ENCODE data around the gene PHACTR1. TPM values are rescaled to one million over a fixed set of nuclear protein-coding genes. Genes with fewer than 3 reads are reported as not detected.

The PHACTR1 gene
- total RNA-seq, 1 donor from 2014 or later = 2.2 TPM

GRCh38 chr6:12977206-12977605, 260.6 kb downstream of the PHACTR1 start:
- DNase-seq (ENCODE audit: low read depth) = no peak
- Histone ChIP-seq H3K36me3 (ENCODE audit: control insufficient read depth, insufficient read depth, low read length) (no peaks in the 10 kb centered on the region), H3K27me3 (ENCODE audit: control insufficient read depth, insufficient read depth, low read length) (no peaks in the 10 kb centered on the region), H3K4me3 (ENCODE audit: low read depth, low read length) (no peak overlapping the region)
- no peak for TF ChIP-seq CTCF (IDR thresholded peaks at IDR 0.05; ENCODE audit: insufficient read depth, low read length, poor library complexity, severe bottlenecking)

- Histone ChIP-seq H3K27me3 (ENCODE audit: control insufficient read depth, insufficient read depth, low read length) (no peaks in the 10 kb centered on the region), H3K4me3 (ENCODE audit: low read depth, low read length) (no peak overlapping the region), H3K36me3 (ENCODE audit: control insufficient read depth, insufficient read depth, low read length) (no peaks in the 10 kb centered on the region)
- DNase-seq (ENCODE audit: low read depth) = no peak
- no peak for TF ChIP-seq CTCF (IDR thresholded peaks at IDR 0.05; ENCODE audit: insufficient read depth, low read length, poor library complexity, severe bottlenecking)
Observed at GRCh38 chr6:12977806-12978205, 261.2 kb downstream of the PHACTR1 start.

GRCh38 chr6:12980741-12981140, 264.2 kb downstream of the PHACTR1 start:
- DNase-seq (ENCODE audit: low read depth) = no peak
- H3K4me3 ChIP-seq (ENCODE audit: low read depth, low read length) = no peak overlapping the region

DNA sequence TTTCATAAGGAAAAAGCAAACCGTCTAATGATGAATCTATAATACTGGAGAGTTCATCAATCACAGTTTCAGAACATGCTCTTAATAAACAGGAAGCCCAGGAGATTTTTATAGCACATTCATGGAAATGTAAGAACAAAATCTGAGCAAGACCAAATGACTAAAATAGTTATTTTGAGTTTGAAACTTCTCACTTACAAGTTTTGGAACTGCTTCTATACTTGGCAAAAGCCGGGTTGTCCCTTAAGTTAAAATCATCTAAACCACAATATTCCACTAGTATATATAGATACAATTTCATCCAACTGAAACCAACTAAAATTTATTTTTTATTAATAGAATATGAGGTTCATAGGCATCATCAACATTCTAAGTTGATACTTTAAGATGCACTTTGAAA, 268.2 kb downstream of the PHACTR1 start:
- Histone ChIP-seq H3K27me3 (ENCODE audit: control insufficient read depth, insufficient read depth, low read length) (no peaks in the 10 kb centered on the region), H3K4me3 (ENCODE audit: low read depth, low read length) (no peak overlapping the region), H3K36me3 (ENCODE audit: control insufficient read depth, insufficient read depth, low read length) (no peaks in the 10 kb centered on the region)
- TF ChIP-seq CTCF (IDR thresholded peaks at IDR 0.05; ENCODE audit: insufficient read depth, low read length, poor library complexity, severe bottlenecking) = no peak
- no peak for DNase-seq (ENCODE audit: low read depth)

More at GRCh38 chr6:12980741-12981140, 264.2 kb downstream of the PHACTR1 start:
- Histone ChIP-seq H3K27me3 (ENCODE audit: control insufficient read depth, insufficient read depth, low read length) (no peaks in the 10 kb centered on the region), H3K36me3 (ENCODE audit: control insufficient read depth, insufficient read depth, low read length) (no peaks in the 10 kb centered on the region)
- TF ChIP-seq CTCF (IDR thresholded peaks at IDR 0.05; ENCODE audit: insufficient read depth, low read length, poor library complexity, severe bottlenecking) = no peak

DNA sequence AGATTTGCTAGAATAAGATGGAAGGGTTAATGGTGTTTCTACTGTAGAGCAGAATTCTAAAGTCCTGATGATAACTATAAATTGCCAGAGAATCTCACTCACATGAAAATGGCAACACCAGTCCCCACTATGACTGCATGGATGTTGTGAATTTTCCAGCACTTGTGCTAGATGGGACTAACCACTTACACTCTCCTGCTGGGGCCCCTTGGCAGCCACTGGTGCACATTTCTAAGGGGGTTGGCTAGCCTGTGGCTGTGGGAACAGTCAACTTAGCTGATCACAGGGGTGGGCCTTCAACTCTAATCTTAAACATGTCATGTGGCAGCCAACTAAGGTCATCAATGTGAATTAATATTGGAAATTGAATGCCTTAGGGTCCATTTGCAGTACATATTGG, 271.2 kb downstream of the PHACTR1 start:
- no peak for DNase-seq (ENCODE audit: low read depth)
- no peak overlapping the region for H3K4me3 ChIP-seq (ENCODE audit: low read depth, low read length)
- H3K36me3 ChIP-seq (ENCODE audit: control insufficient read depth, insufficient read depth, low read length) = no peaks in the 10 kb centered on the region
- no peaks in the 10 kb centered on the region for H3K27me3 ChIP-seq (ENCODE audit: control insufficient read depth, insufficient read depth, low read length)
- no peak for TF ChIP-seq CTCF (IDR thresholded peaks at IDR 0.05; ENCODE audit: insufficient read depth, low read length, poor library complexity, severe bottlenecking)

- no peak for TF ChIP-seq CTCF (IDR thresholded peaks at IDR 0.05; ENCODE audit: insufficient read depth, low read length, poor library complexity, severe bottlenecking)
- no peaks in the 10 kb centered on the region for H3K36me3 ChIP-seq (ENCODE audit: control insufficient read depth, insufficient read depth, low read length)
- no peaks in the 10 kb centered on the region for H3K27me3 ChIP-seq (ENCODE audit: control insufficient read depth, insufficient read depth, low read length)
- no peak for DNase-seq (ENCODE audit: low read depth)
- no peak overlapping the region for H3K4me3 ChIP-seq (ENCODE audit: low read depth, low read length)
Observed at GRCh38 chr6:12990162-12990561, 273.6 kb downstream of the PHACTR1 start.
